Stimulated activated CD4-positive, alpha-beta T cell treated with anti-CD3 and anti-CD28 coated beads, Interleukin-12 subunit alpha, Interleukin-12 subunit beta, amount 100 ng/mL, for 48 hours (primary cell): ENCODE measurements around the gene SLC22A23.

Experiments used
- DNase-seq, 3 donors: peaks; one replicate each; pipeline ENCODE4 v3.0.0-alpha.2; 2020; ENCODE audit warnings: low read depth in 2 of 3, low spot score in 1 of 3

The SLC22A23 gene

DNA sequence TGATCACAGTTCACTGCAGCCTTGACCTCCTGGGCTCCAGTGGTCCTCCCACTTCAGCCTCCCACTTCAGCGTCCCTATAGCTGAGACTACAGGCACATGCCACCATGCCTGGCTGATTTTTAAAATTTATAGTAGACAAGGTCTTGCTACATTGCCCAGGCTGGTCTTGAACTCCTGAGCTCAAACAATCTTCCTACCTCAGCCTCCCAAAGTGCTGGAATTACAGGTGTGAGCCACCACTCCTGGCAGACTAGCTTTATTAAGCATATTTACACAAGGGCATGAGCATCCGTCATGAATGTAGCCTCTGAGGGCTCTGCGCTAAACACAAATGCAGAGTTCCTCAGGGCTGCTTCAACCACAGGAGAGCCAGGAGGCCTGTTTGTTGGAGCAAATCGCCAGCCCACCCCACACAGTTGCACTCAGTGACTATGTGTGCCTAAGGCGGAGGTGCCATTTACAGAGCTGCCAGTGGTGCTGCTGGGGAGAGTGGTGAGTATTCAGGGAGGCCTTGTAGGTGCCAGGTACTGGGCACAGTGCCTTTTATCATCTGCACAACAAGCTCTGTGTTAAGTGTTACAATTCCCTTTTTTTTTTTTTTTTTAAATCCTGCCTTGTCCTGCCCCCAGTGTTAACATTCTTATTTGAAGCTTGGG is 119.9 kb downstream of the SLC22A23 start:
- DNase-seq: no peak

DNA sequence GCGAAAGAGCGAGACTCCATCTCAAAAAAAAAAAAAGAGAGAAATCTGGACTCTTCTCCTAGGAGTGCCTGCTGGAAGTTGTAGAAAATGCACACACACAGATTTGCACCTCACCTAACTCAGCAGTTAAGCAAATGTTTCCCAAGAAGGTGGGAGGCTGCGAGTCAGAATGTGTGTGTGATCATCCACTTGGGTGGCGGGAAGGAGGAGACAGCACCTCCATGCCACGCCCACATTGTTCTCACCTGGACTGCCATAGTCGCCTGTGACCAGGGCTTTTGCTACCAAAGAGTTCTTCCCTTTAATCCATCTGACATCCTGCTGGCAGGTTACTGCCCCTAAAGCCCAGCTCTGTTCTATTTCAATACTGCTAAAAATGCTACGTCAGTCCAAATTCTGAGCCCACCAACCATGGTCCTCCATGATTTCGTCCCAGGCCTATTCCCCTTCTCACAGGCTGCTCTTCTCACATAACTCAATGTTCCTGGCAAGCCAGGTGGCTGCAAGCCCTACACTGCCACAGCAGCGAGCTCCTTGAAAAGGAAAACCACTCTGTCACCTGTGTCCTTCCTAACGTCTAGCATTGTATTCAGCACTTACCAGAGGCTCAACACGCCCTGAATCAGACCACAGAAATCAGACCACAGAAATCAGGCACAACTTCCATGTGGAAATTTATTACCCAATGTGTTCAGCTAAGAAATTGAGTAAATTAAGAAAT is 120.6 kb downstream of the SLC22A23 start:
- DNase-seq: no peak

DNA sequence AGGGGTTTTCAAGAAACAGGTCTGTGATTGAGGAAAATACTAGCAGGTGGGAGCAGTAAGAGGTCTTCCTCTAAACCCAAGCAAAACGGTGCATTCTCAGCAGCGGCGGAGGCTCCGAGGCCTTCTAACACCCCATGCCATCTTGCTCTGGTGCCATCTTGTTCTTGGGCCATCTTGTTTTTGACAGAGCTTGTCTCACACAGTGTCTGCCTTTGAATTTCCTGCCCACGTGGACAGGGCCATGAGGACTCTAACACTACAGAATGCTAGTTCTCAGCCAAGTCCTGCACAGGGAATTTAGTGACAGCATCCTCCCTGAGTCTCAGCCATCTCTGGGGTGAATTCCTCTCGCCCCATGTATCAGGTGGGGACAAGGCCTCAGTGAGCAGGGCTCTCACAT is 121.7 kb downstream of the SLC22A23 start:
- no peak for DNase-seq

DNA sequence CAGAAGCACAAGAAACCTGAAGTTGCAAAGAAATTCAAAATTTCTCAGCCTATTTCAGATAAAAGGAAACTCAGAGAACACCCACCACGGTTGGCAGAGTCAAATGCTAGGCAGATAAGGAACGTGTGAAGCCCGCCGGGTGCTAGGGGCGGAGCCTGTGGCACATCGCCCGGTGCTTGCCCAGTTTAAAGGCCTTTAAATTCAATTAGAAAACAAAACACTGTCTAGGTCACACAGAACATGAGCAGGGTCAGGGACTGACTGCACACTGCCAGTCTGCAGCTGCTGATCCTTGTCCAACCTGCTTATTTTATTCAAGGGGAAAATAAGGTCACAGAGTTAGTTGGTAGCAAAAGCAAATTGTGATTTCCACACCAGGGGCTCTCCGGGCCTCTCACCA is 122.3 kb downstream of the SLC22A23 start:
- no peak for DNase-seq

DNA sequence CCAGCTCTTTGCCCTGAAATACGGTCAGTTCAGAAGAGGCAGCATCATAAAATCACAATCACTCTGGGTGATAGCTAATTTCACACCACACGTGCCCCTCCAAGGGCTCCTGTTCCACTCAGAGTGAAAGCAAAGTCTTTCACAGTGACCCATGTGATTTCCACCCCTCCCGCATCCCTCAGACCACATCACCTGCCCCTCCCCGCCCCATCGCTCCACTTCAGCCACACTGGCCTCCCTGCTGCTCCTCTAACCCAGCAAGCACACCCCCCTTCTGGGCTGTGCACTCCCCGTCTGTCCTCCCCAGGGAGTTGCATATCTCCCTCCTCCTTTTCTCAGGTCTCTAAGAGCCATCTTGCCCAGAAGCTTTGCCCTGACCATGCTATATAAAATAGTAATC is 123.6 kb downstream of the SLC22A23 start:
- no peak for DNase-seq

DNA sequence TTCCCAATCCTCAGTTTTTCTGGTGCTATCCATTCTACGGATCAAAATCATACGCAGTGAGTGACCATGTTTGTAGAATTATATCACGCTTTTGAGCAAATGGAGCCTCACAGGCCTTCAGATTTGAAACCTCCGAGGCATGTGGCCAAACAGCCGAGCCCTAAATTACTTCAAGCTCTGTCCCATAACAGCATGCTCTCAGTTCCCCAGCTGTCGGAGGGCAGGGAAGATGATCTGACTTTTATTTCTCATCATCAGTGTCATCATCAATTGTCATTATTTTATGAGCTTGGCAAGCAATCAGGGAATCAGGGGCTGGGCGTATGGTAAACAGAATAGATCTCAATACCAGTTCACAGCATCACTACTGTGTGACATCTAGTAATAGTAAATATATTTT is 124.9 kb downstream of the SLC22A23 start:
- DNase-seq: no peak

DNA sequence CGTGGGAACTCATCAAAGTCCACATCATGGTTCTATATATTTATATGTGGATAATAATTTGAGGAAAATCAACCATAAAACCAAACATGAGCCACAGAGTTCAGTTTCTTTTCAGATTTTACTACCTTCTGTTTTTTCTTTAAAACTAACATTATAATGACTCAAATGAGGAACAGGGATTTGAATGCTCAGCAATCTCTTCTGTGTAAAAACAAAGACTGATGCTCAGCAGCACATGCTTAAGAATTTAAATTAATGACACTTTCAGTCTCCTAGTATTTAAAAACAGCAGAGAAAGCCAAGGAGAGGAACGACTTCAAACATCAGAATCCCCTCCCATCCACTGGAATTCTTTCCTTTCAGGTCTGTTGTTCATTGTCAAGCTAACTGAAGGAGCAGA is 125.4 kb downstream of the SLC22A23 start:
- DNase-seq: no peak

DNA sequence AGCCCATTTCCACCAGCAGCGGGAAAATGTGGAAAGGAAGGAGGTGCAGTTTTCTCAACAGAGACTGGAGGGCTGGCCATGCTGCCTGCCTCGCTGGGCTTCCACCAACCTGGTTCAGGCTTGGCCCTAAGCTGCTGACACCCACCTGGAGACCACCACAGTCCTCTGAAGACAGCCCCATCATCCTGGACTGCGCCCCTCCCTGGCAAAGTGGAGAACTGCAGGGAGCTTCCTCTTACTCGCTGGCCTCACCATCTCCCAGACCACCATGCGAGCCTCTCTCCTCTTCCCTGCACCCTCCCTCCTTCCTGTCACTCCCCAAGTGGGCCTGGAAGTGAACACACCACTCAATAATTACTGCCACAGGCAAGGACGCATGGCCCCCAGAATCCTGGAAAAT is 126.7 kb downstream of the SLC22A23 start:
- DNase-seq: no peak

DNA sequence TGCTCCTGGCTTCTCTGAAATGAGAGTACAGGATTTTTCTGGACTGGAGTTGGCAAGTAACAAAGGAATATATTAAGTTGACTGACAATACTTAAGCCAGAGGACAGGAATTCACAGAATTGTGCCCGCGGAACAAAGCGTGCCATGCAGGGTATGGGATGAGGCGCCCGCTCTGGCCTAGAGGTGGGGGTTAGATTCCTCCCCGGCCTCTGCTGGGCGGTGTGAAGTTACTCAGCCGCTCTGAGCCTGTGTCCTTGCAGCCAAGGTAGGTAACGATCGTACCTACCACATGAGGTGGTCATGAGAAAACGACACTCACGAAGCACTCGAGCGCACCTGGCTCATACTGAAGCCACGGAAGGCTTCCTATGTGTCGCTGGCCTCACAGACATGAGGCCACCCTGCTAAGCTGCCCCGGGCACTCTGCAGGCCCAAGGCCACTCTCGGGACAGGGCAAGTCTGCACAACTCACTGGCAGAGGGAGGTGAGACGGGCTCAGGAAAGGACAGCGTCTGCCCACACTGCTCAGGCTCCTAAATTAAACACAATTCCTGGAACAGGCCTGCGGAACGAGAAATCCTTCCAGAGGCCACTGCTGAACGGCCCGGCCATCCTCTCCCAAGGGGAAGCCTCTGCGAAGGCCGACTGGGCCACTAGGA is 127.3 kb downstream of the SLC22A23 start:
- no peak for DNase-seq

DNA sequence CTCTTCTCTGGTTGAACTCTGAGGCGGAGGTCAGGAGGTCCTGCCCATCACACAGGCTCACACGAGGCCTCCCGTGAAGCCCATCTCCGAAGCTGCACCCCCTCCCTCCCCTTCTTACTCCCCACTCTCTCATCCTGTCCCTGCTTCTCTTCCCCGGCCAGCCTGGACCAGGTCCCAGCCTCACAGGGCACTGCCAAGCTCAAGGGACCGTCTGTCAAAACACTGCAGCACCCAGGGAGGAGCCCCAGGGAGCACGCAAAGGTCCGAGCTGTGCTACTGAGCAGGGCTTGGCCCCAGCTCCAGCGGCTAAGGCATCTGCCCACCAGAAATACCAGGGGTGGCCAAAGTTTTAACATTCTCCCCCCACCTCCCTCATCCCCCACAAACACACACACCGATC is 128.1 kb downstream of the SLC22A23 start:
- no peak for DNase-seq

DNA sequence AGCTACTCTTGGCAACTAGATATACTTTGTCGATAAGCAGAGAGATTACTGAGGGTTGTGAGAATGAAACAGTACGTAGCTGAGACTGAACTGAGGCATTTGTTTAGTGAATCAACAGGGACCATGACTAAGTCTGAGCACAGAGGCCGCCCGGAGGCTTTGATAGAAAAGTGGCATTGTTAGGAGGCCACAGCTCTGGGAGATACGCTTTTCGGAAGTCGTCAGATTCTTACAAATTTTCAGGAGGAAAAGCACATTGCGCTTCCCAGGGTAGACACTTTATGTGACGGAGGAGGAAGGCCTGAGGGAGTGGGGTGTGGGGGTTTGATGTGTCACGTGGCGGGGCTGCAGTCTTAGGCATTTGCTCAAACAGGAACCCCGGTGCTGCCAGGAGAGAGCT is 128.7 kb downstream of the SLC22A23 start:
- no peak for DNase-seq

DNA sequence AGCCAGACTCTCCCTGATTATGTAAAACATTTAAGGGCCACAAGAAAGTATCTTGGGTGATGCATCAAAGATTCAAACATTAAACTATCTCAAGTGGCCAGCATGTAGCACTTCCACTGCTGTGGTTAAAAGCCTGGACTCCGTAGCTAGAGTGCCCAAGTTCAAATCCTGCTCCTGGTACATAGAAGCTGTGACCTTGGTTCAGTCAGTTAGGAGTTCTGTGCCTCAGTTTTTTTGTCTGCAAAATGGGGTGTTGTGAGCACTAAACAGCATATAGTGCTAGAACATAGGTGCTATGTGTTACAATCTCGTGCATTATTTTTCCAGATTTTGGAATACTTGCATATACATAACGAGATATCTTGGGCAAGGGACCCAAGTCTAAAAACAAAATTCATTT is 129.4 kb downstream of the SLC22A23 start:
- DNase-seq: no peak

DNA sequence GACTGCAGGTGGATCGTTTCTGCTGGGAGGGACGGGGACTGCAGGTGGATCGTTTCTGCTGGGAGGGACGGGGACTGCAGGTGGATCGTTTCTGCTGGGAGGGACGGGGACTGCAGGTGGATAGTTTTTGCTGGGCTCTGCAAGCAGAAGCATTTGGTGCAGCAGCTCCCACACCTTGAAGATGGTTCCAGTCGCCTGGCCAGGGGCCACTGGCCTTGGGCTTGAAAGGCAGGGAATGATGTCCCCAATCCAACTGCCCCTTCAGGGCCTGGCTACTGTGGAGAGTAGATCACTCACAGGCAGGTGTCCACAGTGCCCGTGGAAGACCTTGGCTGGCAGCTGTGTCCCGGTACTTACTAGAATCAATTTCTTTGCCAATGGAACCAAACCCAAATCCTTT is 129.9 kb downstream of the SLC22A23 start:
- DNase-seq: no peak

DNA sequence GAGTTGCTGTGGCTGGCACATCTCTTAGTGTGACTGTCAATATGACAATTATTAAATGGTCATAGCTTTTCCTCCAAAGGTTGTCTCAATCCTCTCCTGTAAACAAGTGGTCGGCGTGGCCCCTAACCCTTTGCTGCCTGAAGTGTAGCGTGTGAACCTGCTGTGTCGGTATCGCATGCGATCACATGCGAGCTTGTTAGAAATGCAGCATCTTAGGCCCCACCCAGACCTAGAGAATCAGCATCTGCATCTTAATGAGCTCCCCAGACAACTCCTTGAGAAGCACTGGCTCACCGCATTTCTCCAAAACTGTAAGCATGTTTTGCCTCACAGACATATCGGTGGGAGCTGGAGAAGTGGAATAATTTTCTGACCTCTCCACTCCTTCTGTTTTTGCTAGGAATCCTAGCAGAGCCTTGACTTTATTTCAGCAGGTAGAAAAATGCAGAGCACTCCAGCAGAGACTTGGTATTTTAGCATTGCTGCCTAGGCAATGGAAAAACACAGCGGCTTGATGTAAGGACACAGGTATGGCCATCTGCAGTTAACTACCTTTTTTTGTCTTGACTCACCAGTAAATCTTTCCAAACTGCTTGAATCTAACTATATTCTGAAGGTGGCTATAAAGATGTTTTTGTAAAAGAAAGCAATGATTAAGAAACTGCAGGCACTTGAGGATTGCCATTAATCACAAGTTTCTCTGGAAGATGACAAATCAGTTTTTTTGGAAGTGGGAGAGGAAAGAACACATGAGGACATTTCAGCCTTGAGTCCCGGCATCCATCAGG is 130.5 kb downstream of the SLC22A23 start:
- DNase-seq: no peak

DNA sequence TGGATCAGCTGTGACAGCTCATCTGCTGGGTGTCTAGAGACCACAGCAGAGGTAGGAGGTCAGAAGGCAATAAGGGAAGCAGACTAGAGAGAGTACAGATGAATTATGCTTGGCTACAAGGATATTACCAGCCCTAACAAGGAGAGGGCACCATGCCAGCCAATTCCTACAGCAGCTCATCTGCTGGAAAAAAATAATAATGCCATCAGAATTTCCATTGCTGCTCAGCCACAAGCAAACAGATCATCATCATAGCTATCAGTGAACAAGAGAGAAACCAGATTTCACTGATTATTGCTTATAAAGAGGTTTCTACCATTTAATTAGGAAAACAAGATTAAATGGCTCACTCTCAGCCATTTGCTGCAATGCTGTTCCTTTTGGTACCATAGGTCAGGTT is 131.6 kb downstream of the SLC22A23 start:
- no peak for DNase-seq

DNA sequence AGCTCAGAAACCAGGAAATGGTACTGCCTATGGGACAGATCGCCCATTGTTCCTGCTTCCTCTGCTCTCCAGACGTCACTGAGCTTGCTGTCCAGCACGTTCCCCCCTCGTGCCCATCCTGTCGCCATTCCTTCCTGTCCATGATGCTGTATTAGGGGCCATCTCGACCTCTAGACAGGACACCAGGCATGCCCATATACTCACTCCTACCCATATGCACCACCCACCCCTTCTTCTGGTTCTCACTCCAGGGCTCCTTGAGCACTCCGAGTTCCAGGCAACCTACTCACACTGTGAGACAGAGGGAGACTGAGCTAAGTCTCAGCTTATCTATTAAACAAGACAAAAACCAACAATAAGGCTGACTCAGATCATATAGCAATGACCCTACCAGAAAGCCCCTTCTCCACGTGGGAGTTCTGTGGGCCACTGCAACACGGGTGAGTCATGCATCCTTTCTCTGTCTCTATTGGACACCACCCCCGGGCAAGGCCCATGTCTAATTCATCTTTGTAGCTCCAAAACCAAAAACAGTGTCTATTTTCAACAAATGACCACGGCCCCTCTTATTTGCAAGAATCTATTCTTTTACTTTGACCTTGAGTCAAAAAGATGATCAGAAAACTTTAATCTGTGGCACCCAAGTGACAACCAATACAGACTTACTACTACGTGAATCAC is 132.4 kb downstream of the SLC22A23 start:
- peak; percentile 7 to 18 (median 11) for DNase-seq

DNA sequence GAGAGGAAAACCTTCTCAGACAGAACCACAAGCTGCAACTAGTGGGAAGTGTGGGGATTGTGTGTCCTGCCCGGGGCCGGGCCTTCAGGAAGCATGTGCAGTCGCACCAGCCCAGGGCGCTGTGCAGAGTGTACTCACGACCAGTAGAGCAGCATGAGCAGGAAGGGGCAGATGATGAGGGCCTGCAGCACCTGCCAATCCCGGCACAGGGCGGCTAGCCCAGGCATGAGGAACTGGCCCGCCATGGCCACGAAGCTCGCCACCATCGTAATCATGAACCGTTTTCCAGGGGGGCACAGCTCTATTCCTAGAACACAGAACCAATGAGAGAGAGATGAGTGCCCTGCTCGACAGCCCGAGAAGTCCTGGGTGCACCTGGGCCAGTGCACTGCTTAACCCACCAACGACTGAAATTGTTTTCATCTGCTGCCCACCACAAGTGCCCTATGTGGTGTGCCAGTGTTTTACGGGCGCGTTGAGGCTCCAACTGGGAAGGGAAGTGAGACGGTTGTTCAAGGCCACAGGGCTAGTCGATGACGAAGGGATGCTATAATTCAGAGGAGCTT is 133.1 kb downstream of the SLC22A23 start:
- DNase-seq: no peak

DNA sequence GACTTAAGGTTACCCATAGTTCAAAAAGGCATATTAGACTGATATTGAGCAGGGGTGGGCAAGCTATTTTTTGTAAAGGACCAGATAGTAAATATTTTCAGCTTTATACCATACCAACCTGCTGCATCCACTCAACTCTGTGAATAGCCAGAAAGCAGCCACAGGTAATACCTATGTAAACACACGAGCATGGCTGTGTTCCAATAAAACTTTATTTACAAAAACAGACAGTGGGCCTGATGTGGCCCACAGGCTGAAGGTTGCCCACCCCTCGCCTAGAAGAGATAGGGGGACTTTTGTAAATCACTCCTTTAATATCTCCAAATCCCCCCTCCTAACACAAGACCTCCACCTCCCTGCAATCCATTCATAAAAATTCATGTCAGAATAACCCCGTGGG is 133.7 kb downstream of the SLC22A23 start:
- DNase-seq: no peak

DNA sequence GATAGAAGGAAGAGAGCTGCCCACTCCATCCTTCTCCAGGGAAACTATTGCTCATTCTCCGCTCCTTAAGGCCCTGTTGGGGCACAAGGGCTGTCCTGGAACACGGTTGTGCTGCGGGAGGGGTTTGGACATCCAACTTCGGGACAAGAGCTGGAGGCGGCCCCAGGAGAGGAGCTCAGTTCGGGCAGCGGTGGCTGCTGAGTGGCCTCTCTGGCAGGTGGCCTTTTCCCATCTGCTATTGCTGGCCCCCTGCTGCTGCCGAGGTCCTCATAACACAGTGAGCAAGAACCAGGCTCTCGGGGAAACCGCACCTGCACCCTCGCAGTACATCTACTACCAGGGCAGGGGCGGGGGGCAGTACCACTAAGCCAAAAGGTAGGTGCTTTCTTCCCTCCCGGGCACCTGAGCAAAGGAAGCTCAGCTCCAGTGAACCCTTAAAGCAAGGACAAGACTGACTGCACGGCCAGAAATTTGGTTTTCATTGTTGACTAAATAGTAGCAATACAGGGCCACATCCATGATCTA is 134.4 kb downstream of the SLC22A23 start:
- no peak for DNase-seq

DNA sequence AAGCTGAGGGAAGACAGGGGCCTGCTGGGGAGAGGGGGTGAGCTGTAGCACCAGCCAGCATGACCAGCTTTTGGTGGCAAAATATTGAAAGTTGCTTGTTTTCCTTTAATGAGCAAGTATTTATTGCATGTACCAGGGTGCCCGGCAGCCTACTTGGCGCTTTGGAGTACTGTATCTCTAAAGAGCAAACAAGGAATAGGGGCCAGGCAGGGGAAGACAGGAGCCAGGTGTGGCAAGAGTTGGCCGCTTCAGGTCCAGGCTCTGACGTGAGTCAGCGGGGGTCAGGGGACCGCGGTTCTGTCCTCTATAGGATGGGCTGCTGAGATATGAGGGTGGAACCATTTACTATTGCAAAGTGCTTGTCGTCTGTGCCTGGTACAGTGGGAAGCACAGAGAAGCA is 135.0 kb downstream of the SLC22A23 start:
- DNase-seq: no peak

DNA sequence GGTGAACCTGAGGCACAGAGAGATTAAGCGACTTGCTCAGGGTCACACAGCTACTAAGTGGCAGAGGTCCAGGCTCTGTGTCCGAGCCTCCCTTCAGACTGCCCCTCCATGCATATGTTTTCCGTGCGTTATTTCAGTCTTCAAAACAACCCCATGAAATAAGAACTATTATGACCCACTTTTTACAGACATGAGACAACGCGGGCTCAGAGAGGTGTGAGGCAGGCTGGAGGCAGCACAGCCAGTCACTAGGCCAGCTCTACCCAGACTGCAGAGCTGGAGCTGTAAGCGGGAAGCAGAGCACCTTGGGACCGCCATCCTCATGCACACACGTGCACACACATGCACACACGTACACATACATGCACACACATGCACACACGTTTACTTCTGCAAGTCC is 135.8 kb downstream of the SLC22A23 start:
- DNase-seq: no peak
